Fibroblast of the aortic adventitia (primary cell): ENCODE measurements around the gene GPC6. TPM values are rescaled to one million over a fixed set of nuclear protein-coding genes. Genes with fewer than 3 reads are reported as not detected.

Experiments
- DNase-seq: peaks from one replicate; pipeline ENCODE4 v3.0.0-alpha.2; 2010; ENCODE audit warnings: low read depth
- H3K4me3 ChIP-seq: 2 replicates; pipeline ENCODE4 v1.5.1; 2011; ENCODE audit warnings: low read depth, mild to moderate bottlenecking, control low read depth, low read length, moderate library complexity
- CTCF ChIP-seq: IDR thresholded peaks from 2 replicates; pipeline ENCODE4 v1.5.1; 2011; ENCODE audit warnings: mild to moderate bottlenecking, low read length, control low read depth, inconsistent platforms; ENCODE audit not compliant: insufficient read depth
- total RNA-seq: library from RNA; depleted of rRNA; stranded (reverse); fragments of >200 nt; gene quantifications from 2 replicates; pipeline ENCODE4 v1.2.3, GENCODE V29; 2012; ENCODE audit warnings: low replicate concordance

GPC6 gene
- total RNA-seq, 1 donor: 92.6 TPM

GRCh38 chr13:94319501-94319900 is 1092.9 kb downstream of the GPC6 start:
- no peak for TF ChIP-seq CTCF
- DNase-seq: no peak
- H3K4me3 ChIP-seq: no peak overlapping the region

GRCh38 chr13:94322925-94323763 is 1096.5 kb downstream of the GPC6 start:
- DNase-seq: no peak
- no peak overlapping the region for H3K4me3 ChIP-seq
- TF ChIP-seq CTCF: no peak

GRCh38 chr13:94323764-94324758 is 1097.5 kb downstream of the GPC6 start:
- no peak overlapping the region for H3K4me3 ChIP-seq
- TF ChIP-seq CTCF: no peak
- no peak for DNase-seq

- no peak for TF ChIP-seq CTCF
- H3K4me3 ChIP-seq: no peak overlapping the region
- DNase-seq: no peak
These were observed 1098.3 kb downstream of the GPC6 start for GRCh38 chr13:94324767-94325540.

- TF ChIP-seq CTCF: no peak
- DNase-seq: no peak
- H3K4me3 ChIP-seq: no peak overlapping the region
These were observed 1099.0 kb downstream of the GPC6 start for GRCh38 chr13:94325650-94326049.

GRCh38 chr13:94327318-94327717 is 1100.7 kb downstream of the GPC6 start:
- no peak for DNase-seq
- no peak overlapping the region for H3K4me3 ChIP-seq
- no peak for TF ChIP-seq CTCF
